ENCODE results near the gene DNAAF5.

- no peak for TF ChIP-seq MAX (IDR thresholded peaks at IDR 0.05; ENCODE audit: low read depth)
- TF ChIP-seq CTCF (IDR thresholded peaks at IDR 0.05), result no peak
- TF ChIP-seq YY1 (IDR thresholded peaks at IDR 0.05; ENCODE audit: low read depth), result no peak
- no peak for TF ChIP-seq EP300 (IDR thresholded peaks at IDR 0.05; ENCODE audit: borderline replicate concordance in 1 of 2, low read depth in 1 of 2, low read length in 1 of 2)
- no peak for TF ChIP-seq NFIC (IDR thresholded peaks at IDR 0.05; ENCODE audit: borderline replicate concordance)
- TF ChIP-seq JUND (IDR thresholded peaks at IDR 0.05), result no peak
- no peak for TF ChIP-seq RAD21 (IDR thresholded peaks at IDR 0.05; ENCODE audit: low read length)
- no peak for TF ChIP-seq MXI1 (IDR thresholded peaks at IDR 0.05; ENCODE audit: low read depth, low read length)
- TF ChIP-seq MEF2A (IDR thresholded peaks at IDR 0.05; ENCODE audit: borderline replicate concordance, low read depth), result no peak
- no peak for TF ChIP-seq FOXJ3 (CRISPR knock-in tag; IDR thresholded peaks at IDR 0.05)
- TF ChIP-seq REST (IDR thresholded peaks at IDR 0.05; ENCODE audit: low read depth, low read length), result no peak
- TF ChIP-seq POLR2AphosphoS5 (IDR thresholded peaks at IDR 0.05; ENCODE audit: low read depth, low read length), result no peak
These were observed 30.1 kb upstream of the DNAAF5 start for GRCh38 chr7:696426-696811.
